IMR-90 (cell line): ENCODE measurements around the gene SDCCAG8. TPM values are rescaled to one million over a fixed set of nuclear protein-coding genes. Genes with fewer than 3 reads are reported as not detected.

Experiments
- ATAC-seq: fragments of 200-7000 bp; cut with Tn5 transposase; 2 replicates; pipeline ENCODE4 v1.9.1; 2020; ENCODE audit warnings: low read depth, mild to moderate bottlenecking, moderate library complexity
- BruUV-seq: library from RNA; stranded (reverse); fragments of 400-500 nt; replicated peaks from 2 replicates; lab custom pipeline; 2021; lab: Mats Ljungman, UMichigan
- CTCF ChIA-PET: fragments of 300-600 bp; formaldehyde crosslinking; extraction: SDS; loops from one replicate; lab custom pipeline; 2021; ENCODE audit warnings: antibody characterized with exemption; lab: Yijun Ruan, JAX
- POLR2A ChIA-PET: fragments of 300-600 bp; sonication (Branson Sonifier 250); formaldehyde crosslinking; loops from one replicate; lab custom pipeline; 2022; ENCODE audit warnings: antibody characterized with exemption; ENCODE audit not compliant: unreplicated experiment; lab: Charles Lee
- DNase-seq: peaks from one replicate; pipeline ENCODE4 v3.0.0; 2013
- H2AFZ ChIP-seq: replicated peaks from 2 replicates; pipeline ENCODE3; 2013; ENCODE audit warnings: low read length, mild to moderate bottlenecking; ENCODE audit not compliant: poor library complexity
- H2AK5ac ChIP-seq: 2 replicates; pipeline ENCODE4 v1.6.1; 2013; ENCODE audit warnings: low read depth, low read length, inconsistent platforms
- H2AK9ac ChIP-seq: replicated peaks from 2 replicates; pipeline ENCODE3; 2013; ENCODE audit warnings: mild to moderate bottlenecking, low read depth, low read length, moderate library complexity; ENCODE audit not compliant: poor library complexity
- H2BK120ac ChIP-seq: 2 replicates; pipeline ENCODE4 v1.6.1; 2013; ENCODE audit warnings: low read depth, low read length, inconsistent platforms
- H2BK15ac ChIP-seq: 3 replicates; pipeline ENCODE4 v1.6.1; 2013; ENCODE audit warnings: low read depth, low read length, inconsistent platforms
- H2BK20ac ChIP-seq: 2 replicates; pipeline ENCODE4 v1.6.1; 2013; ENCODE audit warnings: low read depth, mild to moderate bottlenecking, inconsistent platforms, low read length, moderate library complexity
- H2BK5ac ChIP-seq: 2 replicates; pipeline ENCODE4 v1.6.1; 2013; ENCODE audit warnings: mild to moderate bottlenecking, low read depth, low read length, inconsistent platforms; ENCODE audit not compliant: poor library complexity, severe bottlenecking
- H3K14ac ChIP-seq: replicated peaks from 2 replicates; pipeline ENCODE4 v1.6.1; 2013; ENCODE audit warnings: low read depth, low read length, inconsistent platforms
- H3K18ac ChIP-seq: 2 replicates; pipeline ENCODE4 v1.6.1; 2013; ENCODE audit warnings: low read depth, low read length, control low read depth
- H3K23ac ChIP-seq: 2 replicates; pipeline ENCODE4 v1.6.1; 2013; ENCODE audit warnings: low read depth, low read length, inconsistent platforms
- H3K27ac ChIP-seq: 2 replicates; pipeline ENCODE4 v1.5.1; 2013; ENCODE audit warnings: mild to moderate bottlenecking, control low read depth, low read length; ENCODE audit not compliant: insufficient read depth
- H3K27me3 ChIP-seq: 2 replicates; pipeline ENCODE4 v1.6.1; 2013; ENCODE audit warnings: low read length; ENCODE audit not compliant: control insufficient read depth, insufficient read depth
- H3K36me3 ChIP-seq: 2 replicates; pipeline ENCODE4 v1.6.1; 2013; ENCODE audit warnings: low read length, mixed read lengths; ENCODE audit not compliant: control insufficient read depth, insufficient read depth
- H3K4ac ChIP-seq: 2 replicates; pipeline ENCODE4 v1.6.1; 2013; ENCODE audit warnings: low read depth, low read length, inconsistent platforms
- H3K4me1 ChIP-seq: 2 replicates; pipeline ENCODE4 v1.6.1; 2013; ENCODE audit warnings: low read length, mixed read lengths; ENCODE audit not compliant: control insufficient read depth, insufficient read depth
- H3K4me2 ChIP-seq: 2 replicates; pipeline ENCODE4 v1.6.1; 2013; ENCODE audit warnings: low read depth, mild to moderate bottlenecking, control low read depth, low read length, moderate library complexity
- H3K4me3 ChIP-seq: 2 replicates; pipeline ENCODE4 v1.5.1; 2013; ENCODE audit warnings: low read depth, mild to moderate bottlenecking, control low read depth, low read length, moderate library complexity; ENCODE audit not compliant: insufficient read depth
- H3K56ac ChIP-seq: 2 replicates; pipeline ENCODE4 v1.6.1; 2013; ENCODE audit warnings: low read length, inconsistent platforms; ENCODE audit not compliant: insufficient read depth; ENCODE audit errors: extremely low read depth
- H3K79me1 ChIP-seq, 2 experiments: 2 replicates each; pipeline ENCODE4 v1.6.1; 2013; ENCODE audit warnings: low read length in 2 of 2, inconsistent platforms in 1 of 2, low read depth in 1 of 2
- H3K9ac ChIP-seq: 2 replicates; pipeline ENCODE4 v1.6.1; 2013; ENCODE audit warnings: low read depth, low read length, control low read depth
- H3K9me1 ChIP-seq: 2 replicates; pipeline ENCODE4 v1.6.1; 2013; ENCODE audit warnings: low read length, inconsistent platforms; ENCODE audit not compliant: insufficient read depth
- H3K9me3 ChIP-seq: 2 replicates; pipeline ENCODE4 v1.6.1; 2013; ENCODE audit warnings: low read length; ENCODE audit not compliant: control insufficient read depth, insufficient read depth
- H4K20me1 ChIP-seq: 2 replicates; pipeline ENCODE4 v1.6.1; 2013; ENCODE audit warnings: low read length, inconsistent platforms; ENCODE audit not compliant: insufficient read depth
- H4K5ac ChIP-seq: 2 replicates; pipeline ENCODE4 v1.6.1; 2013; ENCODE audit warnings: mild to moderate bottlenecking, low read depth, low read length, control low read depth
- H4K8ac ChIP-seq, 2 experiments: 2 replicates each; pipeline ENCODE4 v1.6.1; 2013; ENCODE audit warnings: low read depth in 2 of 2, low read length in 2 of 2, control low read depth in 1 of 2, inconsistent platforms in 1 of 2
- H4K91ac ChIP-seq: 2 replicates; pipeline ENCODE4 v1.6.1; 2013; ENCODE audit warnings: low read depth, low read length, inconsistent platforms; ENCODE audit not compliant: insufficient read depth
- BHLHE40 ChIP-seq: fragments of 150-350 bp; IDR thresholded peaks from 2 replicates; pipeline ENCODE4 v1.6.1; 2016; ENCODE audit warnings: mild to moderate bottlenecking, low read depth, low read length
- CEBPB ChIP-seq: IDR thresholded peaks from 2 replicates; pipeline ENCODE4 v1.6.1; 2012; ENCODE audit warnings: low read depth, low read length, improper control_type of control experiment
- CHD1 ChIP-seq: IDR thresholded peaks from 2 replicates; pipeline ENCODE4 v1.6.1; 2012; ENCODE audit warnings: low read depth, low read length, improper control_type of control experiment
- FOS ChIP-seq: fragments of 150-350 bp; IDR thresholded peaks from 2 replicates; pipeline ENCODE4 v1.6.1; 2016; ENCODE audit warnings: low read depth, low read length
- MAFK ChIP-seq: IDR thresholded peaks from 2 replicates; pipeline ENCODE4 v1.6.1; 2012; ENCODE audit warnings: low read depth, low read length, improper control_type of control experiment
- MAZ ChIP-seq: IDR thresholded peaks from 2 replicates; pipeline ENCODE4 v1.6.1; 2012; ENCODE audit warnings: low read depth, mild to moderate bottlenecking, low read length, improper control_type of control experiment, moderate library complexity, borderline replicate concordance
- MXI1 ChIP-seq: IDR thresholded peaks from 2 replicates; pipeline ENCODE4 v1.6.1; 2012; ENCODE audit warnings: low read depth, mild to moderate bottlenecking, low read length, moderate library complexity, borderline replicate concordance
- NFE2L2 ChIP-seq: fragments of 150-350 bp; IDR thresholded peaks from 2 replicates; pipeline ENCODE4 v1.6.1; 2016; ENCODE audit warnings: low read depth, mild to moderate bottlenecking, low read length
- POLR2A ChIP-seq: IDR thresholded peaks from 2 replicates; pipeline ENCODE4 v1.6.1; 2012; ENCODE audit warnings: mild to moderate bottlenecking, low read depth, low read length
- RAD21 ChIP-seq: IDR thresholded peaks from 2 replicates; pipeline ENCODE4 v1.6.1; 2012; ENCODE audit warnings: low read length, improper control_type of control experiment
- RCOR1 ChIP-seq: IDR thresholded peaks from 2 replicates; pipeline ENCODE4 v1.6.1; 2012; ENCODE audit warnings: mild to moderate bottlenecking, low read length, improper control_type of control experiment; ENCODE audit not compliant: insufficient replicate concordance
- RFX5 ChIP-seq: IDR thresholded peaks from 2 replicates; pipeline ENCODE4 v1.8.0; 2012; ENCODE audit warnings: low read depth, mild to moderate bottlenecking, low read length, moderate library complexity
- SMC3 ChIP-seq: fragments of 150-350 bp; IDR thresholded peaks from 2 replicates; pipeline ENCODE4 v1.6.1; 2016; ENCODE audit warnings: low read depth, mild to moderate bottlenecking, antibody characterized with exemption, low read length, moderate library complexity
- WGBS, 2 experiments: methylation state at CpG; one replicate each; pipeline versions ENCODE4 v1.1.5 to v1.1.7; 2013; ENCODE audit warnings: missing lambda C conversion rate in 2 of 2; ENCODE audit not compliant: insufficient read length in 1 of 2; ENCODE audit errors: extremely low coverage in 2 of 2; 5-methylcytosine and 5-hydroxymethylcytosine counted together
- dilution Hi-C: fragments of 300-500 bp; cut with HindIII; formaldehyde crosslinking; loops from one replicate; pipeline ENCODE4 v1.14.3; 2018; ENCODE audit warnings: low sequenced_read_pairs; ENCODE audit not compliant: unreplicated experiment
- in situ Hi-C: fragments of 300-500 bp; cut with MboI; formaldehyde crosslinking; loops from 3 replicates; pipeline ENCODE4 v1.14.3; 2019; ENCODE audit warnings: low sequenced_read_pairs, inconsistent platforms, mixed read lengths
- intact Hi-C: fragments of 100-400 bp; cut with micrococcal nuclease; formaldehyde crosslinking; loops from 2 replicates; pipeline ENCODE4 v1.10.0; 2022
- polyA plus RNA-seq, 3 experiments: library from polyadenylated mRNA; depleted of rRNA; stranded (reverse); fragments of >200 nt; gene quantifications; 2 replicates each; pipeline ENCODE4 v1.2.3, GENCODE V29; 2012; ENCODE audit warnings: low replicate concordance in 1 of 3
- total RNA-seq: library from RNA; depleted of rRNA; stranded (reverse); fragments of >200 nt; gene quantifications from 2 replicates; pipeline ENCODE4 v1.2.3, GENCODE V29; 2012
- TF ChIP-seq, protein P1 (sequence below): fragments of 150-350 bp; IDR thresholded peaks from 2 replicates; pipeline ENCODE4 v1.6.1; 2016; ENCODE audit warnings: low read depth, mild to moderate bottlenecking, low read length, moderate library complexity, borderline replicate concordance
- TF ChIP-seq, protein P2 (sequence below): fragments of 150-350 bp; IDR thresholded peaks from 2 replicates; pipeline ENCODE4 v1.6.1; 2017; ENCODE audit warnings: mild to moderate bottlenecking, antibody characterized with exemption, low read length, low read depth
- TF ChIP-seq, protein P3 (sequence below): conservative IDR thresholded peaks from 2 replicates; pipeline ENCODE4 v1.5.1; 2012; ENCODE audit warnings: mild to moderate bottlenecking, low read depth, low read length, improper control_type of control experiment

The SDCCAG8 gene
- total and polyA plus RNA-seq, 2 of the 4 experiments (the other 2 are of a cell fraction), result 25.2 to 46.8 TPM

DNA sequence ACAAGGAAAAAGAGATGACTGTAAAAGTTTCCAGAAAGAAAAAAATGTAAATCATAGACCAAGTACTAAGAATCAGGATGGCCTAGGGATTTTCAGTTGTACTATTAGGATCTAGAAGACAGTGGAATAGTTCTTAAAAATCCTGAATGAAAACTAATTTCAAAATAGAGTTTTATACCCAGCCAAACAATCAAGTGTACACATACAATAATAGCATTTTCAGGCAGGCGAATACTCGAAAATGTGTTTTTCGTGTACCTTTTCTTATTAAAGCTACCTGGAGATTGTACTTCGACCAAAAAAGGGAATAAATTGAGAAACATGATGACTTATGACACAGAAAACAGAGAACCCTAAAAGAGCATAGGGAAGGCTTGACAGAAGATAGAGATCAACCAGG lies 118.6 kb downstream of the SDCCAG8 start:
- dilution Hi-C loops, result no loop called here
- Histone ChIP-seq H3K27ac (no peak overlapping the region), H3K4ac (no peak overlapping the region), H3K4me2 (no peak overlapping the region), H3K27me3 (no peaks in the 10 kb centered on the region), H3K9me3 (peaks cover 4% of the 10 kb centered on the region), H3K36me3 (peaks cover 4% of the 10 kb centered on the region; the same call in 1 of the 2 replicates), H4K8ac (no peak overlapping the region), H4K20me1 (no peaks in the 10 kb centered on the region), H3K14ac (no peak overlapping the region), H4K5ac (no peak overlapping the region), H2BK15ac (no peak overlapping the region), H2BK120ac (no peak overlapping the region), H3K9ac (no peak overlapping the region), H3K79me1 (peaks cover 0 to 3% of the 10 kb centered on the region in 2 experiments; a peak in 1 of 4 replicates), H2BK20ac (no peak overlapping the region), H2AK5ac (no peak overlapping the region), H3K18ac (no peak overlapping the region), H3K56ac (no peak overlapping the region), H3K4me1 (no peaks in the 10 kb centered on the region), H2BK5ac (no peak overlapping the region), H4K91ac (no peak overlapping the region), H2AK9ac (no peak overlapping the region), H3K9me1 (no peaks in the 10 kb centered on the region), H2AFZ (no peak overlapping the region), H3K23ac (no peak overlapping the region), H3K4me3 (no peak overlapping the region)
- TF ChIP-seq MXI1 (no peak), POLR2A (no peak), NFE2L2 (no peak), MAZ (no peak), SMC3 (no peak), RFX5 (no peak), RAD21 (no peak), BHLHE40 (no peak), FOS (no peak), MAFK (no peak), CHD1 (no peak), RCOR1 (no peak), CEBPB (no peak)
- TF ChIP-seq, protein P1, sequence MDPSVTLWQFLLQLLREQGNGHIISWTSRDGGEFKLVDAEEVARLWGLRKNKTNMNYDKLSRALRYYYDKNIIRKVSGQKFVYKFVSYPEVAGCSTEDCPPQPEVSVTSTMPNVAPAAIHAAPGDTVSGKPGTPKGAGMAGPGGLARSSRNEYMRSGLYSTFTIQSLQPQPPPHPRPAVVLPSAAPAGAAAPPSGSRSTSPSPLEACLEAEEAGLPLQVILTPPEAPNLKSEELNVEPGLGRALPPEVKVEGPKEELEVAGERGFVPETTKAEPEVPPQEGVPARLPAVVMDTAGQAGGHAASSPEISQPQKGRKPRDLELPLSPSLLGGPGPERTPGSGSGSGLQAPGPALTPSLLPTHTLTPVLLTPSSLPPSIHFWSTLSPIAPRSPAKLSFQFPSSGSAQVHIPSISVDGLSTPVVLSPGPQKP, result no peak
- TF ChIP-seq, protein P2, sequence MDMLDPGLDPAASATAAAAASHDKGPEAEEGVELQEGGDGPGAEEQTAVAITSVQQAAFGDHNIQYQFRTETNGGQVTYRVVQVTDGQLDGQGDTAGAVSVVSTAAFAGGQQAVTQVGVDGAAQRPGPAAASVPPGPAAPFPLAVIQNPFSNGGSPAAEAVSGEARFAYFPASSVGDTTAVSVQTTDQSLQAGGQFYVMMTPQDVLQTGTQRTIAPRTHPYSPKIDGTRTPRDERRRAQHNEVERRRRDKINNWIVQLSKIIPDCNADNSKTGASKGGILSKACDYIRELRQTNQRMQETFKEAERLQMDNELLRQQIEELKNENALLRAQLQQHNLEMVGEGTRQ, result no peak
- TF ChIP-seq, protein P3, sequence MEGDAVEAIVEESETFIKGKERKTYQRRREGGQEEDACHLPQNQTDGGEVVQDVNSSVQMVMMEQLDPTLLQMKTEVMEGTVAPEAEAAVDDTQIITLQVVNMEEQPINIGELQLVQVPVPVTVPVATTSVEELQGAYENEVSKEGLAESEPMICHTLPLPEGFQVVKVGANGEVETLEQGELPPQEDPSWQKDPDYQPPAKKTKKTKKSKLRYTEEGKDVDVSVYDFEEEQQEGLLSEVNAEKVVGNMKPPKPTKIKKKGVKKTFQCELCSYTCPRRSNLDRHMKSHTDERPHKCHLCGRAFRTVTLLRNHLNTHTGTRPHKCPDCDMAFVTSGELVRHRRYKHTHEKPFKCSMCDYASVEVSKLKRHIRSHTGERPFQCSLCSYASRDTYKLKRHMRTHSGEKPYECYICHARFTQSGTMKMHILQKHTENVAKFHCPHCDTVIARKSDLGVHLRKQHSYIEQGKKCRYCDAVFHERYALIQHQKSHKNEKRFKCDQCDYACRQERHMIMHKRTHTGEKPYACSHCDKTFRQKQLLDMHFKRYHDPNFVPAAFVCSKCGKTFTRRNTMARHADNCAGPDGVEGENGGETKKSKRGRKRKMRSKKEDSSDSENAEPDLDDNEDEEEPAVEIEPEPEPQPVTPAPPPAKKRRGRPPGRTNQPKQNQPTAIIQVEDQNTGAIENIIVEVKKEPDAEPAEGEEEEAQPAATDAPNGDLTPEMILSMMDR, result no peak
- no TSS peak for BruUV-seq
- CTCF ChIA-PET, result no interaction called here
- no peak for ATAC-seq
- in situ Hi-C loops, result no loop called here
- no CpG with 5 or more reads among the region's 4 CpGs for WGBS, 2 experiments
- intact Hi-C loops, result no loop called here
- POLR2A ChIA-PET, result no interaction called here
- no peak for DNase-seq
